ENCODE results near the gene DOCK11.
"Not testable (repeated sequence)": the region's sequence is repeated elsewhere in the genome, so short reads cannot be mapped to it uniquely, and the experiment has no call there.

Gene DOCK11

DNA sequence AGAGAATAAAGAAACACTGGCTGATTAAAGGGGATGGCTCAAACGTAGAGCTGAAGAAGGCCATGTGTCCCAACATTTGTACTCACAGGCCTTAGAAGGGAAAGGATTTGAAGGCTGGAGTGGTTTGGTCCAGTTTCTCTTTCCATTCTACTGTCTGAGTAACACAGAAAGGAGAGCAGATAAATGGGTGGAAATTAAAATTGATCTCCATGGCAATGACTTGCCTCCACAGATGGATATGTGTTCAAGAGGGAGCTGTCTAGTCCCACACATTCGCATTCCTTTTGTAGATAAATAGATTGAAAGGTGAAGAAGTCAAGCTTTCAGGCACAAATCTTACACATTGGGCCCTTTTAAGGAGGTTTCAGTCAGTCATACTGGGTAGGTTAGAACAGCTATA, 74.6 kb downstream of the DOCK11 start:
- no peak for DNase-seq (ENCODE audit: low read depth in 2 of 2)

DNA sequence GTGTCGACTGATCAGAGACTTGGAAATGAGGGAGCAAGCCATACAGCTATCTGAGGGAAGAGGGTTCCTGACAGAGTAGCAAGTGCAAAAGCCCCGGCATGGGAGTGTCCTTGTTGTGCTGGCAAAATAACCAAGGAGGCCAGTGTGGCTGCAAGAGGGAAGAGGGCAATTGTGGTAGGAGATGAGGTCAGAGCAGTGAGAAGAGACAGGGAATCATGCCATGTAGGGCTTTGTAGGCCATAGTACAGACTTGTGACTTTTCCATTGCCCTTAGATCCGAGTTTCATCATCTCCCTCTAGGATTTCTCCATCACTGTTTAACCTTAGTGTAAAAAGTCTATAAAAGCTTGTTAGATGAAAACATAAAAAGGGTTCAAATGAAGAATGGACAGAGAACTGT, 76.2 kb downstream of the DOCK11 start:
- DNase-seq (ENCODE audit: low read depth in 2 of 2) = no peak

DNA sequence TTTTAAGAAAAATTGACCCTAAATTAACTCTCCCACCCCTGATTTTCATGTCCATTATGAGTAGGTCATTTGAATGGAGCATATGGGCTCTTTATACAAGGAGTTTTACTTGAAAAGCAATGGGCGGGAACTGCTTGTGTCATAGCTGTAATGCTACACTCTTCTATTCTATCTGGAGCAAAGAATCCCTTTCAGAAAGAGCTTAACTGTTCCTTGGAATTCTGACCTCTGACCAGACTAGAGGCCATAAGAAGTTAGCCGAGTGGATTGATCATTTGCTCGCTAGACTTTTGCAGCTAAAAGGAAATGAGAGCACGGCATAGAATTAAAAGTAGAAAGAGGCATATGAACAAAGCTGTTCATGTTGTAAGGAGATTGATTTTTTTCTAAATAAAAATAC, 79.1 kb downstream of the DOCK11 start:
- no peak for DNase-seq (ENCODE audit: low read depth in 2 of 2)

DNA sequence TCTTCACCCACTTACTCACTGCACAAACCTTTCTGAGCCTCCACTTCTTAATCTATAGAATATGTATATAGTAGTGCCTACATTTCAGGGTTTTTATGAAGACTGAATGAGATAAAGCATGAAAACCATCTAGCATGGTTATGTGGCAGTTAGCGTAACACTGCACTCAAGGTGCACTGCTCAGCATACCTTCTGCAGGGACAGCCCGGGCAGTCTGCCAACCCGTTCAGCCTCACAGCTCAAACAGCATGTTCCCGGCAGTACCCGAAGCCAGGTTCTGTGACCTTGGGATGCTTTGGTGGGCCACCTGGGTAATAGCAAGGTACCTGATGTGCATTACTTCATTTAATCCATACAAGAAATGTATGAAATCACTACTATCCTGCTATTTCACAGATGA, 81.4 kb downstream of the DOCK11 start:
- DNase-seq (ENCODE audit: low read depth in 2 of 2) = no peak

DNA sequence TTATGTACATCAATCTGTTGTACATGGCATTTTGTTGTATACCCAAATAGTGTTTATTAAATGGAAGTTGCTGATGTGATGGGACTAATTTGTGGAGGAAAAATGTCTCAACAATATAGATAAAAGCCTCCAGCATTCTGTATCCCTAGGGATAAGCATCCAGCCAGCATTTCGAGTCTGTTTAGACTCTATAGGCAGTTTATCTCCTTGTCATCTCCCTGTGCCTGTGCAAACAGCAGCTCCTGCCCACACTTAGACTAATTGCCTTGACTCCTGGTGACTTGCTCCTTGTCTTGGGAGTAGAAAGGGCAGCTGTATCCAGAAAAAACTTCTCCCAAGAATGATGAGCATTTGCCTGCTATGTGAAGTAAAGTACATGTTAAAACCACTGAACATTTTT, 83.8 kb downstream of the DOCK11 start:
- no peak for DNase-seq (ENCODE audit: low read depth in 2 of 2)

DNA sequence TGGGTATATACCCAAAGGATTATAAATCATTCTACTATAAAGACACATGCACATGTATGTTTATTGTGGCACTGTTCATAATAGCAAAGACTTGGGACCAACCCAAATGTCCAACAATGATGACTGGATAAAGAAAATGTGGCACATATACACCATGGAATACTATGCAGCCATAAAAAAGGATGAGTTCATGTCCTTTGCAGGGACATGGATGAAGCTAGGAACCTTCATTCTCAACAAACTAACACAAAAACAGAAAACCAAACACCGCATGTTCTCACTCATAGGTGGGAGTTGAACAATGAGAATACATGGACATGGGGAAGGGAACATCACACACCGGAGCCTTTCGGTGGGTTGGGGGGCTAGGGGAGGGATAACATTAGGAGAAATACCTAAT, 87.3 kb downstream of the DOCK11 start:
- not testable (repeated sequence) for DNase-seq (ENCODE audit: low read depth in 2 of 2)

DNA sequence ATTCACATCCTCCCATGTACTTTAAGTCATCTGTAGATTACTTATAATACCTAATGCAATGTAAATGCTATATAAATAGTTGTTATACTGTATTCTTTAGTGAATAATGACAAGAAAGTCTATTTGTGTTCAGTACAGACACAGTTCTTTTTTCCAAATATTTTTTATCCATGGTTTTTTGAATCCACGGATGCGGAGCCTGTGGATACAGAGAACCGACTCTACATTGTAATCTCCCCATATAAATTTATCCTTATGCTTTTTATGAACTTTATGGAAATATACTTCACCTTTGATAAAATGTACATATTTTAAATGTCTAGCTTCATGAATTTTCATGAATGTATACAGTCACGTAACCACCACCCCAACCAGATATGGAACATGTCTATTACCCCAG, 88.2 kb downstream of the DOCK11 start:
- no peak for DNase-seq (ENCODE audit: low read depth in 2 of 2)

DNA sequence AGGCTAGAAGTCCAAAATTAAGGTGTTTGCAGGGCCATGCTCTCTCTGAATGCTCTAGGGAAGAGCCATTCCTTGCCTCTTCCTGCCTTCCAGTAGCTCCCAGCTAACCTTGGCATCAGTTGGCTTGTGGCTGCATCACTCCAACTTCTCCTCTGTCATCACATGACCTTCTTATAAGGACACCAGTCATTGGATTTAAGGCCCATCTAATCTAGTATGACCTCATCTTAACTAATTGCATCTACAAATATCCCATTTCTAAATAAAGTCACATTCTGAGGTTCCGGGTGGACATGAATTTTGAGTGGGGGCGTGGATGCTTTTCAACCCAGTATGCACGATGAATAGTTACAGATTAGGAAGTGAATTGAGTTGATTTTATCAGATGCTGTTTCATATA, 89.7 kb downstream of the DOCK11 start:
- DNase-seq (ENCODE audit: low read depth in 2 of 2) = no peak

DNA sequence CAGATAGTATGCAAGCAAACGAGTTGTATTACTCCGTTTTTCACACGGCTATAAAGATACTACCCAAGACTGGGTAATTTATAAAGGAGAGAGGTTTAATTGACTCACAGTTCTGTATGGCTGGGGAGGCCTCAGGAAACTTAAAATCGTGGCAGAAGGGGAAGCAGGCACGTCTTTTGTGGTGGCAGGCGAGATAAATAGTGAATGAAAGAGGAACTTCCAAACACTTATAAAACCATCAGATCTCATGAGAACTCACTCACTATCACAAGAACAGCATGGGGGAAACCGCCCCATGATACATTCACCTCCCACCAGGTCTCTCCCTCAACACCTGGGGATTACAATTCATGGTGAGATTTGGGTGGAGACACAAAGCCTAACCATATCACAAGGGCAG, 90.6 kb downstream of the DOCK11 start:
- not testable (repeated sequence) for DNase-seq (ENCODE audit: low read depth in 2 of 2)

DNA sequence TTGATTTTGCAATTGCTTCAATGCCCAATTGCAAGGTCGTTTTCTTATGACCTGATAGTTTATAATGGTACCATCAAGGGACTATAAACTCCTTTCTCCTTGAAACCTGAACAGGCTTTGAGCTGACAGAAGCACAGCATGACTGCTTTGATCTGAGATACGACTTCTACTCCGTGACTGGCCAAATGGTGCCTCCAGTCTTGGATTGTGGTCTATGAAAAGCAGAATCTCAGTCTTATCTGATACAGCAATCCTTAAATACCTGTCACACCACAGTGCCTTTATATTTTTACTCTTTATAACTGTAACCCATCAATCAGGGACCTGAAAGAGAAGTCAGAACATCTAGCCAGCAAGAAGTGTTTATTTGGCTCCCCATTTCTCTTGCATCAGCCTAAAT, 93.1 kb downstream of the DOCK11 start:
- no peak for DNase-seq (ENCODE audit: low read depth in 2 of 2)

DNA sequence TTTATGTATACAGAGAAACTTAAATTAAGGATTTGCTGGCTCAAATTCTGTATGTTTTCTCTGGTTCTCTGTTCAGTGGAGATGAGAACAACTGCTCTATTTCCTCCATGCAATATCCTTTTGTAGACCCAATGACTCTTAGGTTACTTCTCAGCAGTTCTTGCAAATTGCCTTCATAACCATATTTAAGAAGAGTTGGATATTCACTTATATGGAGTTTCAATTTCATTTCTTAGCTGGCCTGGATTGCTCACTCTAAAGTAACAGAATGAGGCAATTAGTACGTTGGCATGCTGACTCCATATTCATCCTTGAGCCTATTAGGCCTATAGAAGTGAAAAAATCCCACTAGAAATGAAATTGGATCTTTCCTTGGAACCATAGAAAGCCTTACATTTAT, 93.6 kb downstream of the DOCK11 start:
- DNase-seq (ENCODE audit: low read depth in 2 of 2) = no peak

DNA sequence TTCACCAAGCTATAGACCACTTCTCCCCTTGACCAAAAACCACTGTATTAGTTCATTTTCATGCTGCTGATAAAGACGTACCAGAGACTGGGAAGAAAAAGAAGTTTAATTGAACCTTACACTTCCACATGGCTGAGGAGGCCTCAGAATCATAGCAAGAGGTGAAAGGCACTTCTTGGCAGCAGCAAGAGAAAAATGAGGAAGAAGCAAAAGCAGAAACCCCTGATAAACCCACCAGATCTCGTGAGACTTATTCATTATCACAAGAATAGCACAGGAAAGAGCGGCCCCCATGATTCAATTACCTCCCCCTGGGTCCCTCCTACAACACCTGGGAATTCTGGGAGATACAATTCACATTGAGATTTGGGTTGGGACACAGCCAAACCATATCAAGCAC, 97.8 kb downstream of the DOCK11 start:
- DNase-seq (ENCODE audit: low read depth in 2 of 2) = no peak

DNA sequence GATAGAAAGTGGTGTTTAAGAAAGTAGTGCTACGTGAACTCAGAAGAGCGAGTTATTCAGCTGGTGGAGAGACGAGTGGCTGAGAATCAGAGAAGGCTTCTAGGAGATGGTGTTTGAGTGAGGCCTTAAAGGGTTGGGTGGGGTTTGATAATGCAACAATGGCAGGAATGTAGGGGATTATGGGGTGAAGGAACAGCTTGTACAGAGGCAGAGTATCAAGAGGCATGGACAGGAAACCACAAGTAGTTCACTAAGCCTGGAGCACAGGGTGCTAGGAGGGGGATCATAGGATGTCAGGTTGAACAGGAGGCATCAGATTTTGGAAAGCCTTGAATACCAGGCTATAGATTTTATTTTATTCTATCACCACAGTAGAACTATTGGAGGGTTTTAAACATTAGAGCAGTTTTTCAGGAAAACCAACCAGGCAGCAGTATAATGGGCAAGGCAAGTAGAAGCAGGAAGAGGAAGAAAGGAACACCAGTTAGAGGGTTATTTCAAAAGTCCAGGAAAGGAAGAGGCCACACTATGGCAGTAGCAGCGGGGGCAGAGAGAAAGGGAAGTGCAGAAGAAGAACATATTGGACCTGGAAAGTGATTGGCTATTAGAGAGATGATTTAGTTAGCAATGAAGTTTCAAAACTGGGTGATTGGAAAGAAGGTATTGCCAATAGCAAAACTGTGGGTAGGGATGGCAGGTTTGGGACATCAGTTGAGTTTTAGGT, 99.2 kb downstream of the DOCK11 start:
- no peak for DNase-seq (ENCODE audit: low read depth in 2 of 2)

DNA sequence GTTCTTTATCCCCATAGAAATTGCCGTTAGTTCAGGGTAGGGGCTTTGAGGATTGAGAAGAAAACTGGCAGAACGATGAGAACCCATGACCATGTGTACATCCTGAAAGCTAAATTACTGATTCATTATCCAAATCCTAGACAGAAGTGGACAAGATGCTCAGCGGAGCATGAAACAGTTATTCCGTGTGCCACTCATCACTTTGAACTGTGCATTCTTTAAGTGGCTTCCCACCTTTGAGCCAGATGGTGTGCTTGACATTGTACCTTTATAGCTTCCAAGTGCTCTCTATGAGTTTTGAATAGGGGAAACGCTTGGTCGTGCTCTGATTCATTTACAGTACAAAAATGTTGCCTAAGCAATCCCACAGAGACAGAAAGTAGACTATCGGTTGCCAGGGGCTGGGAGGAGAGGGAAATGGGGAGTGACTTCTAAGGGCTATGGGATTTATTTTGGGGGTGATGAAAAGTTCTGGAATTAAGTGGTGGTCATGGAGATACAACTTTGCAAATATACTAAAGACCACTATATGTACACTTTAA, 100.0 kb downstream of the DOCK11 start:
- DNase-seq (ENCODE audit: low read depth in 2 of 2) = no peak

DNA sequence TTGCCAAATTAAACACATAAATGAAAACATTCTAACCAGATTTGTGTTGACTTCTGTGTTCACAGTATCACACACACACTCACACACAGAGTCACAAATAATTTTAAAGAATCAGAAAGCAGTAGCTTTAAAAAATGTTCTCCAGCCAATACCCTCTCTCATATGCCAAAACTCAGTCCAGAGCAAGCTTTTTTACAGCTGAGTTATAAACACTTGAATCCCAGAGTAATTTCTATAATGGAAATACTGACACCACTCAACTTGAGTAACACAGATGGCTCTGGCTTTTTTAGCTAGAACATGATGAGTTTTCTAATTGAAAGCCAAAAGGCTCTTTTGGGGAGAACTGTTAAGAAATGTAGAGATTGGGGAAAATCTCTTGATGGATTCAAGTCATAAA, 100.8 kb downstream of the DOCK11 start:
- DNase-seq (ENCODE audit: low read depth in 2 of 2) = no peak

DNA sequence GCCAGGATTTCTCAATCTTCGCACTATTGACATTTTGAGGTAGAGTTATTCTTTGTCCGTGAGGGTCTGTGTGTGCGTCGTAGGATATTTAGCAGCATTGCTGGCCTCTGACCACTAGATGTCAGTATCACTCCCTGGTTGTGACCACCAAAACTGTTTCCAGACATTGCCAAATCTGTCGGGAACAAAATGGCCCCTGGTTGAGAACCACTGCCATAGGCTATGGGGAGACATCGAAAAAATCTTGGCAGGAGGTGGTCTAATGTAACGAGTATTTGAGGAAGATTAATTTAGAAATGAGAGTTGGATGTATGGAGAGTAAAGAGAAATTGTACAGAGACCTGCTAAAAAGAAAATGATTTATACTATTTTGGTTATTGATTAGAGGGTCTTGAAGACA, 108.4 kb downstream of the DOCK11 start:
- DNase-seq (ENCODE audit: low read depth in 2 of 2) = peak in 1 of 2 donors; percentile 0

DNA sequence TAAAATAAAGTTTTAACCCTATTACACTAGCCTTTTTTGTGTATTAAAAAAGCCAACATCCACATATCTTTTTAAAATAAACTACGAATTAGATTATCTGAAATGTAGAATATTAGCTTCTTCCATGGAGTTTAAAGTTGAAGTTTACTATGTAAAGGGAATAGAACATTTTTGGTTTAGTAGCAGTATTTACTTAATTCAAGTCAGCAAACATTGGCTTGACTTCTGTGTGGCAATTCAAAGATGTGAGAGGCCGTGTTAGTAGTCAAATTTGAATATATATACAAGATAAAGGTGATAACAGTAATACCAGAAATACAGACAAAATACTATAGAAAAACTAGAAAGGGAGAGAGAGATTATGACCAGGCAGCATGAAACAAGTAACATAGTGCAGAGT, 116.7 kb downstream of the DOCK11 start:
- no peak for DNase-seq (ENCODE audit: low read depth in 2 of 2)

DNA sequence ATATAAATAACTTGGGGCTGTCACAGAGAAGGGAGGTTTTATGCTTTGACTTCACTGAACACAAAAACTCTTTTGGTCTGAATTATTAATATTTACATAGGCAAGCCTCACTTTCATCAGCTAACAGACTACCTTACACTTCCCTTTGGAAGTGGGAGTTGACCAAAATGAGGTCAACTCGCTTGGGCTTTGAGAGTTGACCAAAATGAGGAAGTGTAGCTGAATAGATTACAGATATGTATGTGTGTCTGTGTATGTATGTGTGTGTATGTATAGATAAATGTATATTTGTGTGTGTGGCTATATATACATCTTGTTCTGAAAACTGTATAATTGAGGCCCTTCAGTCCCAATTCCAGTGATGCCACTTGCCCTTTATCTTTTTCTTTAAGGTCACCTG, 118.5 kb downstream of the DOCK11 start:
- DNase-seq (ENCODE audit: low read depth in 2 of 2) = no peak

DNA sequence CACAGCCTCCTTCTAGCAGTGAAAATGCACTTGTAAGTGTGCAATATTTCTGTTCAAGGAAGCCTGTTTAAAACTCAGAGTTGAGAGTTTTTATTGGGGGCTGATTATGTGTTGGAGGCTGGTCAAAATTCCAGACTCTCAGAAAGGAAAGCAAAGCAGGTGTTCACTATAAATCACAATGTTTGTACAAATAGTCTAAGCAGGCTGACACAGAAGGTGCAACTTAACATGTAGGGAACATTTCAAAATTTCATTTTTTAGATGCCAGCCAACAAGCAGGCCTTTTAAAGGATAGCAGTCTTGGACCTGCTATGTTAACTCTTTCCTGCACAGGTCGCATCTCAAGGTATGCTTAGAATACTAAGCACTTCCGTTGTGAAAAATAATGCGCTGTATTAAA, 119.5 kb downstream of the DOCK11 start:
- DNase-seq (ENCODE audit: low read depth in 2 of 2) = no peak

DNA sequence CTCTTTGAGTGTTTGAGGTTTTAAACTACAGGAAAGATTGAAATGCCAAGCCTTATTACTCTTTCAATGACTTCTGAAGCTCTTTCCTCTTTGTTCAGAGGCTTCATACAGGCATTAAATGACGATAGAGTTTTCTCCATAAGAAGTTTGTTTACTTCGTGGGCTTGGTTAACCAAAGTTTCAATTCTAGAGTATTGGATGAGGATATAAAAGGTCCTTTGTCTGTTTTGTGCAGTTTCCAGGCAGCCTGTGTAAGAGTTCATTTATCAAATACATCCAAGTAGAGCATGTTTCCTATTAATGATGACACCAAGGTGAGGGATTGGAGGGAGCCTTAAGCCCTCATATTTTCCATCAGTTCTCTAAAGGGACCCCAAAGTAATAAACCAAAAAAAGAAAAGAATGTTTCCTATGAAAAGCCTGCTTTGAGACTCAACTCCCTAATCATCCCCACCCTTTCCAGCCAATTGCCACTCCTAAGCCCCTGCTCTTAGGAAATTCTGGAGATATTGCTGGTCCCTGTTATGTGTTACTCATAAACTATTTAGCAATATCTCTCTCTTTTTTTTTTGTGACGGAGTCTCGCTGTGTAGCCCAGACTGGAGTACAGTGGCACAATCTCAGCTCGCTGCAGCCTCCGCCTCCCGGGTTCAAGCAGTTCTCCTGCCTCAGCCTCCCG, 125.6 kb downstream of the DOCK11 start:
- DNase-seq (ENCODE audit: low read depth in 2 of 2) = no peak

DNA sequence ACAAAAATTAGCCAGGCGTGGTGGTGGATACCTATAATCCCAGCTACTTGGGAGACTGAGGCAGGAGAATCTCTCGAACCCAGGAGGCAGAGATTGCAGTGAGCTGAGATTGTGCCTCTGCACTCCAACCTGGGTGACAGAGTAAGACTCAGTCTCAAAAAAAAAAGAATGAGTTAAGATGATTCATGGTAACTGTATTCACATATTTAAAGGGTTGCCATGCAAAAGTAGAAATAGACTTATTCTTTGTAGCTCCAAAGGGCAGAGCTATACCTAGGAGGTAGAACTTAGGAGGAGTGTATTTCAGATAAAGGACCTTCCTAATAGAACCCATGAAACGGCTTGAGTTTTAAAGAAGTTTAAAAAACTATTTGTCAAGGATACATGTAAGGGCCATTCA, 127.4 kb downstream of the DOCK11 start:
- no peak for DNase-seq (ENCODE audit: low read depth in 2 of 2)

DNA sequence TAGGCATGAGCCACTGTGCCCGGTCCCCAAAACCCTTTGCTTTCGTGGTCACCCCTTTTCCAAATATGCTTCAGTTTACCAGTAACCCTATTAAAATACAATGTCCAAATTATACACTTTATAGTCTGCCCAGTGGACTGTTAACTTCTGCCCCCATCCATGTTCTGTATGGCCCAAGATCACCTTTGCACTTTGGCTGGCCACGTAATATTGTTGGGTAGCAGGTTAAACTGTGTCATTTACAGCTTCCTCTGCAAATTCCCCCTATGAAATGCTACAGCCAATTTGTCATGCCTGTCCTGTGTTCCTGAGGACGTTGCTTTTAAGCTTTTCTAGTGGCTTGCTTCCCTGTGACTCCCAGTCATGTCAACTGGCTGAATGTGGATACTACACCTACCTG, 130.7 kb downstream of the DOCK11 start:
- DNase-seq (ENCODE audit: low read depth in 2 of 2) = no peak

DNA sequence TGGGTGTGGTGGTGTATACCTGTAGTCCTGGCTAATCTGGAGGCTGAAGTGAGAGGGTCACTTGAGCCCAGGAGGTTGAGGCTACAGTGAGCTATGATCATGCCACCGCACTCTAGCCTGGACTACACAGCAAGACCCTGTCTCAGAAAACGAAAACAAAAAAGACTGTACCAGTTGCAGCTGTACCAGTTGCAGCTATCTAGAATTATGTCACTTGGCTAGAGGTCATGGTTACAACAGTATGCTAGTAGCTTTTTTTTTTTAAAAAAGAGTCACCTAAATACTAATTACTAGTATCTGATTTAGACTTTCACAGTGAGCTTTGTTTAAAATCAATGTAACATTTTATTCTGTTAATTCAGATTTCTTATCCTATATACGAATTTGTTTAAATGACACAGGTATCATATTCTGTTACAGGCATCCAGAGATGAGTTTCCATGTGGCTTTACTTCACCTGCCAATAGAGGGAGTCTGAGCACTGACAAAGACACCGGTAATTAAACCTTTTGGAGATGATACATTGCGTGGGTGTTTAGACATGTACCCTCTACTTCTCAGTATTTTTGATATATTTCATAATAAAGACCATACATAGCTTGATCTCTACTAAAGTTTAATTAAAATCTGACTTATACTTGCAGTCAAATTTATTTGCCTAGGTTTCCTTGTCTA, 131.6 kb downstream of the DOCK11 start:
- DNase-seq (ENCODE audit: low read depth in 2 of 2) = no peak
